Measurements from ENCODE around the gene KCNH3.

Gene KCNH3

GRCh38 chr12:49580572-49581535 lies 42.0 kb downstream of the KCNH3 start:
- Histone ChIP-seq H3K36me3 (ENCODE audit: control insufficient read depth in 2 of 2, insufficient read depth in 1 of 2, low read length in 2 of 2) (peaks cover 0 to 16% of the 10 kb centered on the region in 2 experiments; a peak in 2 of 3 replicates), H3K9me3 (ENCODE audit: control insufficient read depth, insufficient read depth, low read depth, low read length) (no peaks in the 10 kb centered on the region), H3K4me1 (ENCODE audit: control insufficient read depth, insufficient read depth, low read length) (no peaks in the 10 kb centered on the region), H3K4me3 (ENCODE audit: low read depth, low read length) (no peak overlapping the region), H3K27ac (ENCODE audit: extremely low read depth, low read depth, low read length) (no peak overlapping the region)
- ChIA-PET CTCF (interaction anchor here (0.6 to 8.4 kb wide), 64 partner anchors 8 to 341 kb away, joined by 3 to 133 read pairs (median 4); partner anchors contain the start of genes FAM186B, PRPF40B, SPATS2 and TROAP), POLR2A (interaction anchor here (0.6 to 1.7 kb wide), 7 partner anchors 24 to 315 kb away, joined by 3 to 7 read pairs (median 5); partner anchors contain the start of genes SPATS2, TMBIM6 and TROAP)
- TF ChIP-seq ZBTB21 (tag by site-specific recombination; IDR thresholded peaks at IDR 0.05) (no peak), ZNF558 (tag by site-specific recombination; IDR thresholded peaks at IDR 0.05) (peak; percentile 68; the same call in 1 of the 2 replicates), ZNF366 (tag by site-specific recombination; conservative IDR thresholded peaks at IDR 0.05) (0 out of 2 replicates have a peak, but pooled peaks have one; percentile 36), ZNF585B (tag by site-specific recombination; IDR thresholded peaks at IDR 0.05) (no peak), IKZF3 (tag by site-specific recombination; IDR thresholded peaks at IDR 0.05) (peak; percentile 91), ZBTB17 (tag by site-specific recombination; IDR thresholded peaks at IDR 0.05) (0 out of 2 replicates have a peak, but pooled peaks have one; percentile 26), YY2 (tag by site-specific recombination; IDR thresholded peaks at IDR 0.05) (no peak), ZNF785 (tag by site-specific recombination; IDR thresholded peaks at IDR 0.05) (no peak), SCRT1 (tag by site-specific recombination; IDR thresholded peaks at IDR 0.05; ENCODE audit: borderline replicate concordance) (no peak), ZNF2 (tag by site-specific recombination; IDR thresholded peaks at IDR 0.05) (0 out of 2 replicates have a peak, but pooled peaks have one; percentile 61), ZNF341 (tag by site-specific recombination; IDR thresholded peaks at IDR 0.05; ENCODE audit: low read depth) (peak; percentile 73), ZSCAN4 (tag by site-specific recombination; IDR thresholded peaks at IDR 0.05) (no peak), ZNF654 (tag by site-specific recombination; IDR thresholded peaks at IDR 0.05; ENCODE audit: low read depth) (peak; percentile 94), KLF17 (tag by site-specific recombination; IDR thresholded peaks at IDR 0.05) (0 out of 2 replicates have a peak, but pooled peaks have one; percentile 29), PATZ1 (tag by site-specific recombination; IDR thresholded peaks at IDR 0.05) (peak; percentile 42; the same call in 1 of the 2 replicates), GLIS1 (tag by site-specific recombination; IDR thresholded peaks at IDR 0.05) (peak; percentile 85)
- TF ChIP-seq, protein P1, sequence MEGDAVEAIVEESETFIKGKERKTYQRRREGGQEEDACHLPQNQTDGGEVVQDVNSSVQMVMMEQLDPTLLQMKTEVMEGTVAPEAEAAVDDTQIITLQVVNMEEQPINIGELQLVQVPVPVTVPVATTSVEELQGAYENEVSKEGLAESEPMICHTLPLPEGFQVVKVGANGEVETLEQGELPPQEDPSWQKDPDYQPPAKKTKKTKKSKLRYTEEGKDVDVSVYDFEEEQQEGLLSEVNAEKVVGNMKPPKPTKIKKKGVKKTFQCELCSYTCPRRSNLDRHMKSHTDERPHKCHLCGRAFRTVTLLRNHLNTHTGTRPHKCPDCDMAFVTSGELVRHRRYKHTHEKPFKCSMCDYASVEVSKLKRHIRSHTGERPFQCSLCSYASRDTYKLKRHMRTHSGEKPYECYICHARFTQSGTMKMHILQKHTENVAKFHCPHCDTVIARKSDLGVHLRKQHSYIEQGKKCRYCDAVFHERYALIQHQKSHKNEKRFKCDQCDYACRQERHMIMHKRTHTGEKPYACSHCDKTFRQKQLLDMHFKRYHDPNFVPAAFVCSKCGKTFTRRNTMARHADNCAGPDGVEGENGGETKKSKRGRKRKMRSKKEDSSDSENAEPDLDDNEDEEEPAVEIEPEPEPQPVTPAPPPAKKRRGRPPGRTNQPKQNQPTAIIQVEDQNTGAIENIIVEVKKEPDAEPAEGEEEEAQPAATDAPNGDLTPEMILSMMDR (tag by site-specific recombination; IDR thresholded peaks at IDR 0.05) = peak; percentile 90
- TF ChIP-seq, protein P2, sequence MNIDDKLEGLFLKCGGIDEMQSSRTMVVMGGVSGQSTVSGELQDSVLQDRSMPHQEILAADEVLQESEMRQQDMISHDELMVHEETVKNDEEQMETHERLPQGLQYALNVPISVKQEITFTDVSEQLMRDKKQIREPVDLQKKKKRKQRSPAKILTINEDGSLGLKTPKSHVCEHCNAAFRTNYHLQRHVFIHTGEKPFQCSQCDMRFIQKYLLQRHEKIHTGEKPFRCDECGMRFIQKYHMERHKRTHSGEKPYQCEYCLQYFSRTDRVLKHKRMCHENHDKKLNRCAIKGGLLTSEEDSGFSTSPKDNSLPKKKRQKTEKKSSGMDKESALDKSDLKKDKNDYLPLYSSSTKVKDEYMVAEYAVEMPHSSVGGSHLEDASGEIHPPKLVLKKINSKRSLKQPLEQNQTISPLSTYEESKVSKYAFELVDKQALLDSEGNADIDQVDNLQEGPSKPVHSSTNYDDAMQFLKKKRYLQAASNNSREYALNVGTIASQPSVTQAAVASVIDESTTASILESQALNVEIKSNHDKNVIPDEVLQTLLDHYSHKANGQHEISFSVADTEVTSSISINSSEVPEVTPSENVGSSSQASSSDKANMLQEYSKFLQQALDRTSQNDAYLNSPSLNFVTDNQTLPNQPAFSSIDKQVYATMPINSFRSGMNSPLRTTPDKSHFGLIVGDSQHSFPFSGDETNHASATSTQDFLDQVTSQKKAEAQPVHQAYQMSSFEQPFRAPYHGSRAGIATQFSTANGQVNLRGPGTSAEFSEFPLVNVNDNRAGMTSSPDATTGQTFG (tag by site-specific recombination; IDR thresholded peaks at IDR 0.05; ENCODE audit: borderline replicate concordance) = no peak
- TF ChIP-seq, protein P3, sequence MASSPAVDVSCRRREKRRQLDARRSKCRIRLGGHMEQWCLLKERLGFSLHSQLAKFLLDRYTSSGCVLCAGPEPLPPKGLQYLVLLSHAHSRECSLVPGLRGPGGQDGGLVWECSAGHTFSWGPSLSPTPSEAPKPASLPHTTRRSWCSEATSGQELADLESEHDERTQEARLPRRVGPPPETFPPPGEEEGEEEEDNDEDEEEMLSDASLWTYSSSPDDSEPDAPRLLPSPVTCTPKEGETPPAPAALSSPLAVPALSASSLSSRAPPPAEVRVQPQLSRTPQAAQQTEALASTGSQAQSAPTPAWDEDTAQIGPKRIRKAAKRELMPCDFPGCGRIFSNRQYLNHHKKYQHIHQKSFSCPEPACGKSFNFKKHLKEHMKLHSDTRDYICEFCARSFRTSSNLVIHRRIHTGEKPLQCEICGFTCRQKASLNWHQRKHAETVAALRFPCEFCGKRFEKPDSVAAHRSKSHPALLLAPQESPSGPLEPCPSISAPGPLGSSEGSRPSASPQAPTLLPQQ (tag by site-specific recombination; IDR thresholded peaks at IDR 0.05) = no peak
- TF ChIP-seq, protein P4, sequence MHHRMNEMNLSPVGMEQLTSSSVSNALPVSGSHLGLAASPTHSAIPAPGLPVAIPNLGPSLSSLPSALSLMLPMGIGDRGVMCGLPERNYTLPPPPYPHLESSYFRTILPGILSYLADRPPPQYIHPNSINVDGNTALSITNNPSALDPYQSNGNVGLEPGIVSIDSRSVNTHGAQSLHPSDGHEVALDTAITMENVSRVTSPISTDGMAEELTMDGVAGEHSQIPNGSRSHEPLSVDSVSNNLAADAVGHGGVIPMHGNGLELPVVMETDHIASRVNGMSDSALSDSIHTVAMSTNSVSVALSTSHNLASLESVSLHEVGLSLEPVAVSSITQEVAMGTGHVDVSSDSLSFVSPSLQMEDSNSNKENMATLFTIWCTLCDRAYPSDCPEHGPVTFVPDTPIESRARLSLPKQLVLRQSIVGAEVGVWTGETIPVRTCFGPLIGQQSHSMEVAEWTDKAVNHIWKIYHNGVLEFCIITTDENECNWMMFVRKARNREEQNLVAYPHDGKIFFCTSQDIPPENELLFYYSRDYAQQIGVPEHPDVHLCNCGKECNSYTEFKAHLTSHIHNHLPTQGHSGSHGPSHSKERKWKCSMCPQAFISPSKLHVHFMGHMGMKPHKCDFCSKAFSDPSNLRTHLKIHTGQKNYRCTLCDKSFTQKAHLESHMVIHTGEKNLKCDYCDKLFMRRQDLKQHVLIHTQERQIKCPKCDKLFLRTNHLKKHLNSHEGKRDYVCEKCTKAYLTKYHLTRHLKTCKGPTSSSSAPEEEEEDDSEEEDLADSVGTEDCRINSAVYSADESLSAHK (tag by site-specific recombination; IDR thresholded peaks at IDR 0.05) = no peak

Measured in HEK293 (cell line).